ENCODE measurements around the gene SCAMP4. TPM values are rescaled to one million over a fixed set of nuclear protein-coding genes. Genes with fewer than 3 reads are reported as not detected.
A peak's percentile ranks its signal among the peaks of the same experiment; 100 is the strongest.

SCAMP4 gene
- total RNA-seq, 1 donor from 2014 or later = 51.6 TPM

DNA sequence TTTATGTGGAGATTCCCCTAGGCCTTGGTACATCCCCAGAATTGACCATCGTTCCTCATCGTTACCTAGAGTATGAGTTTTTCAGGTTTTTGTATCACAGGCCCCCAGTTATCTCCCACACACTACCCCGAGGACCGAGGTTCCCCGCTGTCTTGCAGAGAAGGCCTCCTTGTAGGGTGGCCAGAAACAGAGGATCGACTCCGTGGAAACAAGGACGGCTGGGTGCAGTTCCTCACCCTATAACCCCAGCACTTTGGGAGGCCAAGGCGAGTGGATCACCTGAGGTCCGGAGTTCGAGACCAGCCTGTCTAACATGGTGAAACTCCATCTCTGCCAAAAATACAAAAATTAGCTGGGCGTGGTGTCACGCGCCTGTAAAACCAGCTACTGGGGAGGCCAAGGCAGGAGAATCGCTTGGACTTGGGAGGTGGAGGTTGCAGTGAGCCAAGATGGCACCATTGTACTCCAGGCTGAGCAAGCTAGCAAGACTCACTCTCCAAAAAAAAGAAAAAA lies 720 bp downstream of the SCAMP4 start:
- Mint-ChIP-seq H3K27ac (ENCODE audit: unreplicated experiment) (peak overlapping the region; percentile 91), H3K4me3 (ENCODE audit: unreplicated experiment) (peak overlapping the region; percentile 84), H3K36me3 (ENCODE audit: low read depth) (no peaks in the 10 kb centered on the region), H3K4me1 (ENCODE audit: low read depth) (peaks cover 41% of the 10 kb centered on the region), H3K27me3 (ENCODE audit: low read depth) (no peaks in the 10 kb centered on the region), H3K9me3 (ENCODE audit: low read depth) (no peaks in the 10 kb centered on the region)
- TF ChIP-seq, protein P1, sequence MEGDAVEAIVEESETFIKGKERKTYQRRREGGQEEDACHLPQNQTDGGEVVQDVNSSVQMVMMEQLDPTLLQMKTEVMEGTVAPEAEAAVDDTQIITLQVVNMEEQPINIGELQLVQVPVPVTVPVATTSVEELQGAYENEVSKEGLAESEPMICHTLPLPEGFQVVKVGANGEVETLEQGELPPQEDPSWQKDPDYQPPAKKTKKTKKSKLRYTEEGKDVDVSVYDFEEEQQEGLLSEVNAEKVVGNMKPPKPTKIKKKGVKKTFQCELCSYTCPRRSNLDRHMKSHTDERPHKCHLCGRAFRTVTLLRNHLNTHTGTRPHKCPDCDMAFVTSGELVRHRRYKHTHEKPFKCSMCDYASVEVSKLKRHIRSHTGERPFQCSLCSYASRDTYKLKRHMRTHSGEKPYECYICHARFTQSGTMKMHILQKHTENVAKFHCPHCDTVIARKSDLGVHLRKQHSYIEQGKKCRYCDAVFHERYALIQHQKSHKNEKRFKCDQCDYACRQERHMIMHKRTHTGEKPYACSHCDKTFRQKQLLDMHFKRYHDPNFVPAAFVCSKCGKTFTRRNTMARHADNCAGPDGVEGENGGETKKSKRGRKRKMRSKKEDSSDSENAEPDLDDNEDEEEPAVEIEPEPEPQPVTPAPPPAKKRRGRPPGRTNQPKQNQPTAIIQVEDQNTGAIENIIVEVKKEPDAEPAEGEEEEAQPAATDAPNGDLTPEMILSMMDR (IDR thresholded peaks at IDR 0.05) = no peak
- no peak for DNase-seq (ENCODE audit: low spot score)

DNA sequence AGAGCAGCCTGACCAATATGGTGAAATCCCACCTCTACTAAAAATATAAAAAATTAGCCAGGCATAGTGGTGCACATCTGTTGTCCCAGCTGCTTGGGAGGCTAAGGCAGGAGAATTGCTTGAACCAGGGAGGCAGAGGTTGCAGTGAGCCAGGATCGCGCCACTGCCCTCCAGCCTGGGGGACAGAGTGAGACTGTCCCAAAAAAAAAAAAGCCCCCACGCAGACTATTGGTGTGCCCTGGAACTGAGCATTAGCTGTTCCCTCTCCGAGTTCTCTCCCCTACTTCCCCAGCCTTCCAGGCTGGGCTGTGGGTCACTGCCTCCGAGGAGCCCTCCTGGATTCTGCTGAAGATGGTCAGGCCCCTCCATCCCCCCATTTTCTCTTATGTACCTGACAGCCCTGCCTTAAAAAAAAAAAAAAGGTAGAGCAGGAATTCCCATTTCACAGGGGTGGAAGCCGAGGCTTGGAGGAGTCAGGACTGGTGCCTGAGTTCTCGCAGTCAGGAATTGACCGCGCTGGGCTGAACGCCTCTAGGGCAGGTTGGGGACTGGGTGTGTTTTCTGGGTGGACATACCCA lies 1.9 kb downstream of the SCAMP4 start:
- H3K4me1 Mint-ChIP-seq (ENCODE audit: low read depth) = peaks cover 41% of the 10 kb centered on the region
- H3K4me3 Mint-ChIP-seq (ENCODE audit: unreplicated experiment) = no peak overlapping the region
- no peak for DNase-seq (ENCODE audit: low spot score)
- no peaks in the 10 kb centered on the region for H3K36me3 Mint-ChIP-seq (ENCODE audit: low read depth)
- TF ChIP-seq, protein P1 (IDR thresholded peaks at IDR 0.05) = no peak
- H3K27me3 Mint-ChIP-seq (ENCODE audit: low read depth) = no peaks in the 10 kb centered on the region
- no peaks in the 10 kb centered on the region for H3K9me3 Mint-ChIP-seq (ENCODE audit: low read depth)
- no peak overlapping the region for H3K27ac Mint-ChIP-seq (ENCODE audit: unreplicated experiment)

DNA sequence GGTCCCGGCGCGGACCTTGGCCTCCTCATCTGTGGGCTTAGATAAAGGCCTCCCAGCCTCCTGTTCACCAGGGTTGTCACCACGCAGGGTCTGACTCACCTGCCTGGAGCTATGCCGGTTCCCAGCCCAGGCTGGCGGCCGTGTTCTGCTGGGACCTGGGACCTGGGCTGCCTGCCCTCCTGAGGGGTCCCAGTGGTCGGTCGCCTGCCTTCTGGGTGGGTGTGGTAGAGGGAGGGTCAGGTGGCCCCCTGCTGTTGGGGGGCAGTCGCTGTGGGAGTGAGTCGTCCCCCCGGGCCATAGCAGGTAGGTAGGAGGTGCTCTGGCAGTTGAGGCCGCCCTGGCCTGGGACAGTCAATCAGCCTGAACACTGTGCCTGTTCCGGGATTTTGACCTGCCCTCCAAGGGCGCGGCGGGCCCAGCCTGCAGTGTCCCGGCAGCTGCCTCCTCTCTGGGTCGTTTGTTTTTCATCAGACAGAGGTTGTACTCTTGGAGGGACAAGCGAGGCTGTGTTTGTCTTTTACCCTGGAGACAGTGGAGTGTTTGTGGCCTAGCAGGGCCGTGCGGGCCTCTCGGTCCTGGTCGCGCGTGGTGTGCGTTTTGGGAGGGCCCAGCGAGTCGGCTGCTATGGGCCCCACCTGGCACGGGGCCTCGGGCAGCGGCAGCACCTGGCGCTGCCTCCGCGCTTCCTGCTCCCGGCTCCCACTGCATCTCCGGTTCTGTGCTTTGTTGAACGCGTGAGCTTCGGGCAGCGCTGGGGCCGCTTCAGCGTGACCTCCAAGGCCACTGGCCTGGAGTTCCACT lies 2.6 kb downstream of the SCAMP4 start:
- no peak overlapping the region for H3K27ac Mint-ChIP-seq (ENCODE audit: unreplicated experiment)
- TF ChIP-seq, protein P1 (IDR thresholded peaks at IDR 0.05) = no peak
- H3K36me3 Mint-ChIP-seq (ENCODE audit: low read depth) = no peaks in the 10 kb centered on the region
- DNase-seq (ENCODE audit: low spot score) = no peak
- H3K27me3 Mint-ChIP-seq (ENCODE audit: low read depth) = no peaks in the 10 kb centered on the region
- no peak overlapping the region for H3K4me3 Mint-ChIP-seq (ENCODE audit: unreplicated experiment)
- H3K4me1 Mint-ChIP-seq (ENCODE audit: low read depth) = peaks cover 41% of the 10 kb centered on the region
- H3K9me3 Mint-ChIP-seq (ENCODE audit: low read depth) = no peaks in the 10 kb centered on the region

DNA sequence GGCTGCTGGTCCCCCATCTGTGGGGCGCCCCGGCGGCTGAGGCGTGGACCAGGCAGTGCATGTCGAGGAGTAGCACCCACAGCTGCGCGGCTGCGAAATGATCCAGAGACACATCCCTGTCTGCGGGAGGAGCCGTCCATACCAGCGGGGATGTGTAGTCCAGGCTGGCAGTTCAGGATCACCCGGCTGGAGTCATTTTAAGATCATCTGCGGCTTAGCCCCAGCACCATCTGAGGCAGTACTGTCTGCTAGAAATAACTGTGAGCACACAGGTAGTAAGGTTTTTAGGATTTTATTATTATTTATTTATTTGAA lies 3.1 kb downstream of the SCAMP4 start:
- Mint-ChIP-seq H3K27ac (ENCODE audit: unreplicated experiment) (no peak overlapping the region), H3K27me3 (ENCODE audit: low read depth) (no peaks in the 10 kb centered on the region), H3K4me1 (ENCODE audit: low read depth) (peaks cover 35% of the 10 kb centered on the region), H3K36me3 (ENCODE audit: low read depth) (no peaks in the 10 kb centered on the region), H3K4me3 (ENCODE audit: unreplicated experiment) (no peak overlapping the region), H3K9me3 (ENCODE audit: low read depth) (no peaks in the 10 kb centered on the region)
- DNase-seq (ENCODE audit: low spot score) = no peak
- TF ChIP-seq, protein P1 (IDR thresholded peaks at IDR 0.05) = no peak

DNA sequence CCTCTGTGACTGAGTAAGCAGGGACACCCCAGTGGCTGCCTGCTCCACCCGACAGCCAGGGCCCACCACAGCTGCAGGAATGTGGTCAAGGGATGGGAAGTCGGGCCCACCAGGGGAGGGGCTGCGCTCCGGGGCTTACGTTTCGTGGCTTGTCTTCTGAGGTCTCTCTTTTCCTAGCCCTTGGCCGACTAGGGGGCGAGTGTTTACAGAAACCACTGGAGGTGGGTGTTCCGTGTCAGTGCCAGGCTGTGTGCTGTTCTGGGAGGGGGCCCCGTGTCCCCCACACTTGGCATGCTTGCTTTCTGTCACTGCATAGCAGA lies 4.5 kb downstream of the SCAMP4 start:
- Mint-ChIP-seq H3K4me3 (ENCODE audit: unreplicated experiment) (no peak overlapping the region), H3K27ac (ENCODE audit: unreplicated experiment) (peak overlapping the region; percentile 45), H3K9me3 (ENCODE audit: low read depth) (no peaks in the 10 kb centered on the region), H3K4me1 (ENCODE audit: low read depth) (peaks cover 26% of the 10 kb centered on the region), H3K36me3 (ENCODE audit: low read depth) (no peaks in the 10 kb centered on the region), H3K27me3 (ENCODE audit: low read depth) (no peaks in the 10 kb centered on the region)
- TF ChIP-seq, protein P1 (IDR thresholded peaks at IDR 0.05) = no peak
- DNase-seq (ENCODE audit: low spot score) = no peak
